ENCODE measurements around the gene AP1G2.
"Not testable (repeated sequence)": the region's sequence is repeated elsewhere in the genome, so short reads cannot be mapped to it uniquely, and the experiment has no call there.

Gene AP1G2

GRCh38 chr14:23604148-23604547, 36.6 kb upstream of the AP1G2 start:
- Mint-ChIP-seq H3K27ac (no peak overlapping the region), H3K36me3 (peaks cover 2% of the 10 kb centered on the region), H3K4me3 (no peak overlapping the region), H3K9me3 (peaks cover 5% of the 10 kb centered on the region), H3K27me3 (no peaks in the 10 kb centered on the region), H3K4me1 (peaks cover 20% of the 10 kb centered on the region)

- no peaks in the 10 kb centered on the region for H3K36me3 Mint-ChIP-seq
- H3K9me3 Mint-ChIP-seq = no peaks in the 10 kb centered on the region
- H3K27me3 Mint-ChIP-seq = no peaks in the 10 kb centered on the region
- H3K27ac Mint-ChIP-seq = no peak overlapping the region
- H3K4me1 Mint-ChIP-seq = peaks cover 13% of the 10 kb centered on the region
- H3K4me3 Mint-ChIP-seq = no peak overlapping the region
These were observed 35.5 kb upstream of the AP1G2 start for GRCh38 chr14:23603103-23603502.

GRCh38 chr14:23602181-23603095, 34.8 kb upstream of the AP1G2 start:
- Mint-ChIP-seq H3K27ac (no peak overlapping the region), H3K27me3 (no peaks in the 10 kb centered on the region), H3K4me1 (peaks cover 13% of the 10 kb centered on the region), H3K4me3 (no peak overlapping the region), H3K36me3 (no peaks in the 10 kb centered on the region), H3K9me3 (no peaks in the 10 kb centered on the region)

- Mint-ChIP-seq H3K27me3 (no peaks in the 10 kb centered on the region), H3K9me3 (no peaks in the 10 kb centered on the region), H3K36me3 (no peaks in the 10 kb centered on the region), H3K4me1 (peaks cover 9% of the 10 kb centered on the region), H3K27ac (no peak overlapping the region), H3K4me3 (no peak overlapping the region)
These were observed 34.2 kb upstream of the AP1G2 start for GRCh38 chr14:23601845-23602180.

GRCh38 chr14:23601424-23601823, 33.8 kb upstream of the AP1G2 start:
- Mint-ChIP-seq H3K4me1 (peaks cover 7% of the 10 kb centered on the region), H3K27me3 (no peaks in the 10 kb centered on the region), H3K36me3 (no peaks in the 10 kb centered on the region), H3K4me3 (no peak overlapping the region), H3K9me3 (no peaks in the 10 kb centered on the region), H3K27ac (no peak overlapping the region)

GRCh38 chr14:23600806-23601205, 33.2 kb upstream of the AP1G2 start:
- no peaks in the 10 kb centered on the region for H3K27me3 Mint-ChIP-seq
- H3K27ac Mint-ChIP-seq = no peak overlapping the region
- H3K36me3 Mint-ChIP-seq = no peaks in the 10 kb centered on the region
- no peaks in the 10 kb centered on the region for H3K9me3 Mint-ChIP-seq
- peaks cover 3% of the 10 kb centered on the region for H3K4me1 Mint-ChIP-seq
- no peak overlapping the region for H3K4me3 Mint-ChIP-seq

GRCh38 chr14:23600322-23600707, 32.7 kb upstream of the AP1G2 start:
- H3K27ac Mint-ChIP-seq = no peak overlapping the region
- H3K4me3 Mint-ChIP-seq = no peak overlapping the region
- no peaks in the 10 kb centered on the region for H3K9me3 Mint-ChIP-seq
- no peaks in the 10 kb centered on the region for H3K27me3 Mint-ChIP-seq
- H3K4me1 Mint-ChIP-seq = no peaks in the 10 kb centered on the region
- H3K36me3 Mint-ChIP-seq = no peaks in the 10 kb centered on the region

- not testable (repeated sequence) for H3K4me1 Mint-ChIP-seq, H3K36me3 Mint-ChIP-seq, H3K27me3 Mint-ChIP-seq, H3K9me3 Mint-ChIP-seq, H3K4me3 Mint-ChIP-seq, H3K27ac Mint-ChIP-seq
These were observed 26.6 kb upstream of the AP1G2 start for GRCh38 chr14:23594191-23594590.

GRCh38 chr14:23590198-23590597, 22.6 kb upstream of the AP1G2 start:
- no peak overlapping the region for H3K27ac Mint-ChIP-seq
- H3K4me3 Mint-ChIP-seq = no peak overlapping the region
- no peaks in the 10 kb centered on the region for H3K36me3 Mint-ChIP-seq
- peaks cover 2% of the 10 kb centered on the region for H3K27me3 Mint-ChIP-seq
- peaks cover 11% of the 10 kb centered on the region for H3K4me1 Mint-ChIP-seq
- H3K9me3 Mint-ChIP-seq = no peaks in the 10 kb centered on the region

GRCh38 chr14:23589606-23590005, 22.0 kb upstream of the AP1G2 start:
- Mint-ChIP-seq H3K36me3 (no peaks in the 10 kb centered on the region), H3K4me1 (peaks cover 11% of the 10 kb centered on the region), H3K9me3 (no peaks in the 10 kb centered on the region), H3K27ac (no peak overlapping the region), H3K27me3 (peaks cover 2% of the 10 kb centered on the region), H3K4me3 (no peak overlapping the region)

- H3K4me1 Mint-ChIP-seq = peaks cover 11% of the 10 kb centered on the region
- H3K27ac Mint-ChIP-seq = no peak overlapping the region
- H3K9me3 Mint-ChIP-seq = no peaks in the 10 kb centered on the region
- no peak overlapping the region for H3K4me3 Mint-ChIP-seq
- H3K36me3 Mint-ChIP-seq = no peaks in the 10 kb centered on the region
- peaks cover 2% of the 10 kb centered on the region for H3K27me3 Mint-ChIP-seq
These were observed 21.4 kb upstream of the AP1G2 start for GRCh38 chr14:23588884-23589598.

GRCh38 chr14:23584527-23585203, 17.1 kb upstream of the AP1G2 start:
- H3K4me3 Mint-ChIP-seq, H3K36me3 Mint-ChIP-seq, H3K9me3 Mint-ChIP-seq, H3K27ac Mint-ChIP-seq: not testable (repeated sequence)
- Mint-ChIP-seq H3K27me3 (peaks cover 17% of the 10 kb centered on the region), H3K4me1 (peaks cover 11% of the 10 kb centered on the region)

- not testable (repeated sequence) for H3K27ac Mint-ChIP-seq, H3K36me3 Mint-ChIP-seq, H3K4me1 Mint-ChIP-seq, H3K9me3 Mint-ChIP-seq, H3K4me3 Mint-ChIP-seq
- H3K27me3 Mint-ChIP-seq = peaks cover 21% of the 10 kb centered on the region
These were observed 16.4 kb upstream of the AP1G2 start for GRCh38 chr14:23583761-23584526.

- H3K27me3 Mint-ChIP-seq = peaks cover 27% of the 10 kb centered on the region
- H3K9me3 Mint-ChIP-seq = no peaks in the 10 kb centered on the region
- no peak overlapping the region for H3K4me3 Mint-ChIP-seq
- H3K36me3 Mint-ChIP-seq = no peaks in the 10 kb centered on the region
- H3K27ac Mint-ChIP-seq = no peak overlapping the region
- peaks cover 4% of the 10 kb centered on the region for H3K4me1 Mint-ChIP-seq
These were observed 15.5 kb upstream of the AP1G2 start for GRCh38 chr14:23582906-23583760.

GRCh38 chr14:23580948-23581281, 13.3 kb upstream of the AP1G2 start:
- Mint-ChIP-seq H3K36me3 (no peaks in the 10 kb centered on the region), H3K4me1 (peaks cover 11% of the 10 kb centered on the region), H3K27me3 (peaks cover 35% of the 10 kb centered on the region), H3K27ac (no peak overlapping the region), H3K9me3 (no peaks in the 10 kb centered on the region), H3K4me3 (no peak overlapping the region)
